HEK293 (cell line): Measurements from ENCODE around the gene OR6V1.

Experiments
- CTCF ChIA-PET: fragments of 350-600 bp; formaldehyde crosslinking; extraction: SDS; loops from one replicate; lab custom pipeline; 2021; ENCODE audit warnings: antibody characterized with exemption; lab: Yijun Ruan, JAX
- POLR2A ChIA-PET: fragments of 300-600 bp; formaldehyde crosslinking; extraction: SDS; loops from one replicate; lab custom pipeline; 2020; ENCODE audit warnings: antibody characterized with exemption, inconsistent platforms; lab: Yijun Ruan, JAX
- H3K27ac ChIP-seq: fragments of 200-500 bp; sonication (Bioruptor generic); 2 replicates; pipeline ENCODE4 v1.5.1; 2014; ENCODE audit warnings: low read depth, low read length, control low read depth, inconsistent platforms; ENCODE audit errors: extremely low read depth
- H3K36me3 ChIP-seq, 2 experiments: fragments of 200-500 bp in 1 of 2; sonication (Bioruptor generic) in 1 of 2; 1 replicate in 1 of 2; 2 replicates in 1 of 2; pipeline ENCODE4 v1.5.1; 2014 to 2017; ENCODE audit warnings: inconsistent platforms in 2 of 2, low read length in 2 of 2; ENCODE audit not compliant: control insufficient read depth in 2 of 2, insufficient read depth in 1 of 2
- H3K4me1 ChIP-seq: fragments of 200-500 bp; sonication (Bioruptor generic); 2 replicates; pipeline ENCODE4 v1.5.1; 2014; ENCODE audit warnings: mild to moderate bottlenecking, low read length, inconsistent platforms; ENCODE audit not compliant: control insufficient read depth, insufficient read depth
- H3K4me3 ChIP-seq: 2 replicates; pipeline ENCODE4 v1.5.1; 2011; ENCODE audit warnings: low read depth, mild to moderate bottlenecking, control low read depth, low read length, moderate library complexity
- H3K9me3 ChIP-seq: fragments of 200-500 bp; sonication (Bioruptor generic); 2 replicates; pipeline ENCODE4 v1.5.1; 2014; ENCODE audit warnings: low read depth, low read length, inconsistent platforms; ENCODE audit not compliant: control insufficient read depth, insufficient read depth
- BCL11B ChIP-seq: fragments of 450-650 bp; formaldehyde crosslinking; IDR thresholded peaks from 2 replicates; pipeline ENCODE4 v1.5.1; 2016; ENCODE audit warnings: low read depth, missing biosample characterization, missing genetic modification characterization
- KLF10 ChIP-seq: fragments of 450-650 bp; IDR thresholded peaks from 2 replicates; pipeline ENCODE4 v1.5.1; 2018; ENCODE audit warnings: missing biosample characterization, mild to moderate bottlenecking, missing genetic modification characterization
- PRDM2 ChIP-seq: fragments of 450-650 bp; formaldehyde crosslinking; IDR thresholded peaks from 2 replicates; pipeline ENCODE4 v1.5.1; 2016; ENCODE audit warnings: missing biosample characterization, missing genetic modification characterization, borderline replicate concordance
- SP2 ChIP-seq: fragments of 450-650 bp; formaldehyde crosslinking; IDR thresholded peaks from 2 replicates; pipeline ENCODE4 v1.5.1; 2016; ENCODE audit warnings: missing biosample characterization, missing genetic modification characterization
- ZBTB17 ChIP-seq: fragments of 450-650 bp; formaldehyde crosslinking; IDR thresholded peaks from 2 replicates; pipeline ENCODE4 v1.5.1; 2016; ENCODE audit warnings: missing biosample characterization, missing genetic modification characterization
- ZEB2 ChIP-seq: fragments of 450-650 bp; formaldehyde crosslinking; IDR thresholded peaks from 2 replicates; pipeline ENCODE4 v1.5.1; 2016; ENCODE audit warnings: missing biosample characterization, missing genetic modification characterization
- ZNF140 ChIP-seq: fragments of 450-650 bp; formaldehyde crosslinking; IDR thresholded peaks from 2 replicates; pipeline ENCODE4 v1.5.1; 2016; ENCODE audit warnings: missing biosample characterization, missing genetic modification characterization
- ZNF239 ChIP-seq: fragments of 450-650 bp; formaldehyde crosslinking; IDR thresholded peaks from 2 replicates; pipeline ENCODE4 v1.5.1; 2016; ENCODE audit warnings: missing biosample characterization, missing genetic modification characterization
- ZNF266 ChIP-seq: fragments of 450-650 bp; formaldehyde crosslinking; IDR thresholded peaks from 2 replicates; pipeline ENCODE4 v1.5.1; 2016; ENCODE audit warnings: missing biosample characterization, missing genetic modification characterization, low read depth
- ZNF274 ChIP-seq, 2 experiments: fragments of 200-500 bp in 1 of 2; fragments of 450-650 bp in 1 of 2; sonication (Bioruptor generic) in 1 of 2; formaldehyde crosslinking in 1 of 2; IDR thresholded peaks; 2 replicates each; pipeline versions ENCODE4 v1.5.1 to v1.6.1; 2014 to 2016; ENCODE audit warnings: borderline replicate concordance in 1 of 2, inconsistent platforms in 1 of 2, low read length in 1 of 2, missing biosample characterization in 1 of 2, missing genetic modification characterization in 1 of 2
- ZNF48 ChIP-seq: fragments of 450-650 bp; formaldehyde crosslinking; IDR thresholded peaks from 2 replicates; pipeline ENCODE4 v1.5.1; 2016; ENCODE audit warnings: missing biosample characterization, missing genetic modification characterization
- ZNF548 ChIP-seq: fragments of 450-650 bp; formaldehyde crosslinking; IDR thresholded peaks from 2 replicates; pipeline ENCODE4 v1.5.1; 2016; ENCODE audit warnings: missing biosample characterization, missing genetic modification characterization
- ZNF571 ChIP-seq: fragments of 450-650 bp; formaldehyde crosslinking; IDR thresholded peaks from 2 replicates; pipeline ENCODE4 v1.5.0; 2017; ENCODE audit warnings: missing biosample characterization, missing genetic modification characterization
- ZNF610 ChIP-seq: fragments of 450-650 bp; formaldehyde crosslinking; IDR thresholded peaks from 2 replicates; pipeline ENCODE4 v1.5.1; 2016; ENCODE audit warnings: missing biosample characterization, missing genetic modification characterization, borderline replicate concordance
- ZNF624 ChIP-seq: fragments of 450-650 bp; formaldehyde crosslinking; IDR thresholded peaks from 2 replicates; pipeline ENCODE4 v1.5.1; 2017; ENCODE audit warnings: missing biosample characterization, missing genetic modification characterization
- ZNF677 ChIP-seq: fragments of 450-650 bp; IDR thresholded peaks from 2 replicates; pipeline ENCODE4 v1.5.0; 2018; ENCODE audit warnings: missing biosample characterization, mild to moderate bottlenecking, missing genetic modification characterization, moderate library complexity
- ZNF837 ChIP-seq: fragments of 450-650 bp; formaldehyde crosslinking; IDR thresholded peaks from 2 replicates; pipeline ENCODE4 v1.5.1; 2016; ENCODE audit warnings: missing biosample characterization, missing genetic modification characterization
- ZSCAN23 ChIP-seq: fragments of 450-650 bp; formaldehyde crosslinking; IDR thresholded peaks from 2 replicates; pipeline ENCODE4 v1.5.1; 2016; ENCODE audit warnings: missing biosample characterization, missing genetic modification characterization
- TF ChIP-seq, protein P1 (sequence below): fragments of 450-650 bp; formaldehyde crosslinking; IDR thresholded peaks from 2 replicates; pipeline ENCODE4 v1.5.1; 2016; ENCODE audit warnings: missing biosample characterization, missing genetic modification characterization
- TF ChIP-seq, protein P2 (sequence below): fragments of 450-650 bp; formaldehyde crosslinking; IDR thresholded peaks from 2 replicates; pipeline ENCODE4 v1.5.1; 2017; ENCODE audit warnings: missing biosample characterization, missing genetic modification characterization

Gene OR6V1

DNA sequence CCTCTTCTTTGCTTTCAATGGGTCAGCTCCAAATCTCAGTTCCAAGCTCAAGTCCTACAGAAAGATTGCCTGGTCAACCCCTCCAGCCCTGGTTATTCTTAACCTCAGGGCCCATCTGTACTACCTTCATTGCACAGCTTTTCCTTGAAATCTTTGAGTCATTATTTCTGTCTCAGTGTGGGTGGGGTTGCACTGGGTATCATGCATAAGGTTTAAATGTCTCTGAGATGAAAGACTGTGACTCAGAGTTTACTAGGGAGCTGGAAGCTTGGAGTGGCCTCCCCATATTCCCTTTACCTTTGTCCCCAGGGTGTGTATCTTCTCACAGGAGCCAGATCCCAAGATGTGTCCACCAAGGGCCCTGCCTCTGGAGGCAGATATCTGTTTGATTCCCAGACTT is 3.3 kb upstream of the OR6V1 start:
- Histone ChIP-seq H3K27ac (no peak overlapping the region), H3K9me3 (no peaks in the 10 kb centered on the region), H3K4me3 (no peak overlapping the region), H3K36me3 (no peaks in the 10 kb centered on the region), H3K4me1 (no peaks in the 10 kb centered on the region)
- TF ChIP-seq PRDM2 = no peak
- no peak for TF ChIP-seq ZNF274 (IDR thresholded peaks at IDR 0.05; ENCODE audit: low read length)
- no peak for TF ChIP-seq ZNF274 (tag by site-specific recombination; IDR thresholded peaks at IDR 0.05; ENCODE audit: borderline replicate concordance)
- no peak for TF ChIP-seq ZNF571 (tag by site-specific recombination)
- TF ChIP-seq ZEB2 (tag by site-specific recombination) = no peak
- TF ChIP-seq ZSCAN23 = no peak
- no peak for TF ChIP-seq ZNF837
- TF ChIP-seq SP2 (tag by site-specific recombination) = no peak
- TF ChIP-seq, protein P1, sequence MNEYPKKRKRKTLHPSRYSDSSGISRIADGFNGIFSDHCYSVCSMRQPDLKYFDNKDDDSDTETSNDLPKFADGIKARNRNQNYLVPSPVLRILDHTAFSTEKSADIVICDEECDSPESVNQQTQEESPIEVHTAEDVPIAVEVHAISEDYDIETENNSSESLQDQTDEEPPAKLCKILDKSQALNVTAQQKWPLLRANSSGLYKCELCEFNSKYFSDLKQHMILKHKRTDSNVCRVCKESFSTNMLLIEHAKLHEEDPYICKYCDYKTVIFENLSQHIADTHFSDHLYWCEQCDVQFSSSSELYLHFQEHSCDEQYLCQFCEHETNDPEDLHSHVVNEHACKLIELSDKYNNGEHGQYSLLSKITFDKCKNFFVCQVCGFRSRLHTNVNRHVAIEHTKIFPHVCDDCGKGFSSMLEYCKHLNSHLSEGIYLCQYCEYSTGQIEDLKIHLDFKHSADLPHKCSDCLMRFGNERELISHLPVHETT (tag by site-specific recombination) = no peak
- TF ChIP-seq BCL11B (tag by site-specific recombination) = no peak
- no peak for TF ChIP-seq KLF10 (tag by site-specific recombination)
- no peak for TF ChIP-seq ZNF610
- ChIA-PET POLR2A (no interaction called here), CTCF (no interaction called here)

DNA sequence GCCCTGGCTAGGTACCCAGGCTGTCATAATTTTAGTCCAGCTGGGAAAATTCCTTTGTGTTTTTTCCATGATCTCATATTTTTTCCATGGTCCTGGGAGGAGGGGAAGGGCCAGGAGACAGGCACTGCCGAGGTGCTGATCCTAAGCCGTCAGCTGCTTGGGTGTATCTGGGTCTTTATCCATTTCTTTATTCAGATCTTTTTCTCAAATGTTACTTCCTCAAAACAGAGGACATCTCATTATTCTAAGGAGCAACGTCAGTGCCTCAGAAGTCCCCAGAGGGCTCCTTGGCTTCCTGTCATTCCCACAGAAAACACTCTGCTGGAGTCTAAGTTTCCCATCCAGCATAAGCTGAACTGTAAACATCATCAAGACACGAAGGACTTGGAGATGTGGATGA is 2.8 kb upstream of the OR6V1 start:
- ChIA-PET CTCF (no interaction called here), POLR2A (no interaction called here)
- H3K4me3 ChIP-seq = no peak overlapping the region
- TF ChIP-seq ZNF266 (tag by site-specific recombination) (no peak), ZNF624 (tag by site-specific recombination) (no peak), ZBTB17 (no peak), ZNF140 (tag by site-specific recombination) (no peak), ZNF548 (no peak), ZNF677 (no peak), ZNF48 (tag by site-specific recombination) (no peak), ZNF239 (tag by site-specific recombination) (no peak)
- TF ChIP-seq, protein P2, sequence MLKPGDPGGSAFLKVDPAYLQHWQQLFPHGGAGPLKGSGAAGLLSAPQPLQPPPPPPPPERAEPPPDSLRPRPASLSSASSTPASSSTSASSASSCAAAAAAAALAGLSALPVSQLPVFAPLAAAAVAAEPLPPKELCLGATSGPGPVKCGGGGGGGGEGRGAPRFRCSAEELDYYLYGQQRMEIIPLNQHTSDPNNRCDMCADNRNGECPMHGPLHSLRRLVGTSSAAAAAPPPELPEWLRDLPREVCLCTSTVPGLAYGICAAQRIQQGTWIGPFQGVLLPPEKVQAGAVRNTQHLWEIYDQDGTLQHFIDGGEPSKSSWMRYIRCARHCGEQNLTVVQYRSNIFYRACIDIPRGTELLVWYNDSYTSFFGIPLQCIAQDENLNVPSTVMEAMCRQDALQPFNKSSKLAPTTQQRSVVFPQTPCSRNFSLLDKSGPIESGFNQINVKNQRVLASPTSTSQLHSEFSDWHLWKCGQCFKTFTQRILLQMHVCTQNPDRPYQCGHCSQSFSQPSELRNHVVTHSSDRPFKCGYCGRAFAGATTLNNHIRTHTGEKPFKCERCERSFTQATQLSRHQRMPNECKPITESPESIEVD (tag by site-specific recombination) = no peak
- TF ChIP-seq, all 188 proteins: peak for 0
- no peaks in the 10 kb centered on the region for H3K9me3 ChIP-seq
- H3K36me3 ChIP-seq = no peaks in the 10 kb centered on the region
- no peak overlapping the region for H3K27ac ChIP-seq
- H3K4me1 ChIP-seq = no peaks in the 10 kb centered on the region
